HepG2 (cell line): ENCODE measurements around the gene CXADR. TPM values are rescaled to one million over a fixed set of nuclear protein-coding genes. Genes with fewer than 3 reads are reported as not detected.

Experiments
- ATAC-seq: fragments of 200-7000 bp; cut with Tn5 transposase; 3 replicates; pipeline ENCODE4 v1.9.1; 2020; ENCODE audit warnings: mild to moderate bottlenecking, moderate library complexity
- Bru-seq: library from RNA; stranded (reverse); fragments of 400-500 nt; gene quantifications from one replicate; lab custom pipeline; 2021; lab: Mats Ljungman, UMichigan
- BruChase-seq, 2 experiments: library from RNA; stranded (reverse); fragments of 400-500 nt; gene quantifications; one replicate each; lab custom pipeline; 2021; lab: Mats Ljungman, UMichigan
- BruUV-seq: library from RNA; stranded (reverse); fragments of 400-500 nt; replicated peaks from 2 replicates; lab custom pipeline; 2021; lab: Mats Ljungman, UMichigan
- CTCF ChIA-PET: fragments of 300-600 bp; formaldehyde crosslinking; extraction: SDS; loops from one replicate; lab custom pipeline; 2021; ENCODE audit warnings: low total read pairs, inconsistent platforms, low intra/inter-chr PET ratio; lab: Yijun Ruan, JAX
- POLR2A ChIA-PET: fragments of 350-600 bp; sonication (Branson Sonifier 250); formaldehyde crosslinking; loops from one replicate; lab custom pipeline; 2020; ENCODE audit warnings: antibody characterized with exemption, inconsistent platforms; lab: Yijun Ruan, JAX
- DNase-seq: peaks from one replicate; pipeline ENCODE4 v3.0.0-alpha.2; 2015; ENCODE audit warnings: low spot score
- FAIRE-seq: peaks from 3 replicates; lab custom pipeline; 2011; peaks lifted over from hg19 to GRCh38; lab: Jason Lieb, UNC
- H2AFZ ChIP-seq: one replicate; pipeline ENCODE4 v1.6.1; 2011; ENCODE audit warnings: low read length, inconsistent platforms
- H3K27ac ChIP-seq: fragments of 300-600 bp; 3 replicates; pipeline ENCODE4 v1.8.0; 2011; ENCODE audit warnings: mixed run types, mild to moderate bottlenecking, mixed read lengths, low read length, inconsistent platforms; ENCODE audit not compliant: insufficient read depth; ENCODE audit errors: extremely low read length
- H3K27me3 ChIP-seq, 2 experiments: fragments of 200-600 bp in 1 of 2; 2 replicates in 1 of 2; 3 replicates in 1 of 2; pipeline versions ENCODE4 v1.6.0 to v1.8.0; 2011; ENCODE audit warnings: low read length in 2 of 2, mild to moderate bottlenecking in 2 of 2, moderate library complexity in 2 of 2, inconsistent platforms in 1 of 2; ENCODE audit not compliant: insufficient read depth in 2 of 2, control insufficient read depth in 1 of 2
- H3K36me3 ChIP-seq, 2 experiments: fragments of 200-600 bp in 1 of 2; replicated peaks in 1 of 2; 2 replicates in 1 of 2; 3 replicates in 1 of 2; pipeline versions ENCODE4 v1.5.1 to v1.8.0; 2011; ENCODE audit warnings: low read length in 2 of 2, inconsistent platforms in 1 of 2; ENCODE audit not compliant: insufficient read depth in 2 of 2, control insufficient read depth in 1 of 2
- H3K4me1 ChIP-seq: 2 replicates; pipeline ENCODE4 v1.5.1; 2012; ENCODE audit warnings: low read length, inconsistent platforms; ENCODE audit not compliant: insufficient read depth
- H3K4me2 ChIP-seq: 2 replicates; pipeline ENCODE4 v1.6.0; 2011; ENCODE audit warnings: low read depth, low read length, inconsistent platforms
- H3K4me3 ChIP-seq, 3 experiments: fragments of 200-600 bp in 1 of 3; sonication (generic), shearing (Covaris generic) in 1 of 3; replicated peaks in 1 of 3; 2 replicates each; pipeline ENCODE4 v1.5.1; 2011 to 2016; ENCODE audit warnings: low read length in 3 of 3, inconsistent platforms in 2 of 3, low read depth in 2 of 3, mild to moderate bottlenecking in 2 of 3, control low read depth in 1 of 3, mixed read lengths in 1 of 3; ENCODE audit not compliant: insufficient read depth in 1 of 3
- H3K79me2 ChIP-seq: one replicate; pipeline ENCODE4 v1.6.1; 2011; ENCODE audit warnings: low read length, inconsistent platforms; ENCODE audit not compliant: insufficient read depth
- H3K9ac ChIP-seq: 2 replicates; pipeline ENCODE4 v1.6.0; 2011; ENCODE audit warnings: mild to moderate bottlenecking, low read depth, low read length, inconsistent platforms; ENCODE audit not compliant: insufficient read depth
- H3K9me3 ChIP-seq: 2 replicates; pipeline ENCODE4 v1.5.1; 2012; ENCODE audit warnings: mild to moderate bottlenecking, low read length
- H4K20me1 ChIP-seq: 2 replicates; pipeline ENCODE4 v1.6.0; 2011; ENCODE audit warnings: inconsistent platforms, mild to moderate bottlenecking, low read length, moderate library complexity; ENCODE audit not compliant: insufficient read depth
- ARID2 ChIP-seq: sonication (generic); formaldehyde crosslinking; IDR thresholded peaks from 2 replicates; pipeline ENCODE4 v1.8.1; 2022; ENCODE audit warnings: mild to moderate bottlenecking, missing genetic modification reagents, borderline replicate concordance
- HMGXB4 ChIP-seq, 2 experiments: sonication (generic) in 1 of 2; formaldehyde crosslinking in 1 of 2; IDR thresholded peaks; 2 replicates each; pipeline versions ENCODE4 v1.4.0 to v1.6.1; 2018 to 2020; ENCODE audit warnings: missing genetic modification reagents in 2 of 2, borderline replicate concordance in 1 of 2, low read depth in 1 of 2, mild to moderate bottlenecking in 1 of 2, missing biosample characterization in 1 of 2
- JUNB ChIP-seq: sonication (generic); formaldehyde crosslinking; IDR thresholded peaks from 2 replicates; pipeline ENCODE4 v1.8.0; 2022; ENCODE audit warnings: missing genetic modification reagents, mild to moderate bottlenecking, borderline replicate concordance
- KLF6 ChIP-seq: IDR thresholded peaks from 2 replicates; pipeline ENCODE4 v1.8.0; 2016; ENCODE audit warnings: missing biosample characterization, missing genetic modification reagents
- KMT2B ChIP-seq: IDR thresholded peaks from 2 replicates; pipeline ENCODE4 v1.6.1; 2016; ENCODE audit warnings: missing genetic modification reagents, missing compliant biosample characterization
- PCBP2 ChIP-seq: fragments of 200-400 bp; formaldehyde crosslinking; optimal IDR thresholded peaks from 2 replicates; pipeline ENCODE3; 2018; ENCODE audit warnings: low read length, low read depth; ENCODE audit not compliant: poor library complexity, severe bottlenecking
- SAP130 ChIP-seq: IDR thresholded peaks from 2 replicates; pipeline ENCODE4 v1.6.1; 2016; ENCODE audit warnings: low read depth
- SCMH1 ChIP-seq: sonication (generic); formaldehyde crosslinking; IDR thresholded peaks from 2 replicates; pipeline ENCODE4 v1.9.0; 2021; ENCODE audit warnings: missing genetic modification reagents, mild to moderate bottlenecking, borderline replicate concordance
- ZBTB7A ChIP-seq: sonication (generic); formaldehyde crosslinking; IDR thresholded peaks from 2 replicates; pipeline ENCODE4 v1.8.0; 2022; ENCODE audit warnings: mild to moderate bottlenecking, missing genetic modification reagents
- ZFYVE20 ChIP-seq: sonication (generic); formaldehyde crosslinking; IDR thresholded peaks from 2 replicates; pipeline ENCODE4 v1.8.0; 2023; ENCODE audit warnings: low read depth, mild to moderate bottlenecking, moderate library complexity, missing genetic modification reagents, borderline replicate concordance
- ZMAT5 ChIP-seq: sonication (generic); formaldehyde crosslinking; IDR thresholded peaks from 2 replicates; pipeline ENCODE4 v1.5.0; 2020; ENCODE audit warnings: mild to moderate bottlenecking, low read depth, missing genetic modification reagents, borderline replicate concordance
- ZNF563 ChIP-seq: sonication (generic); formaldehyde crosslinking; IDR thresholded peaks from 2 replicates; pipeline ENCODE4 v1.8.0; 2022; ENCODE audit warnings: mild to moderate bottlenecking, moderate library complexity, missing genetic modification reagents
- ZNF761 ChIP-seq: sonication (generic); formaldehyde crosslinking; conservative IDR thresholded peaks from 2 replicates; pipeline ENCODE4 v1.4.0; 2020; ENCODE audit warnings: mild to moderate bottlenecking, missing genetic modification reagents
- WGBS: methylation state at CpG from one replicate; pipeline ENCODE4 v1.1.6; 2017; ENCODE audit warnings: low lambda C conversion rate; 5-methylcytosine and 5-hydroxymethylcytosine counted together
- in situ Hi-C: cut with HindIII; loops from 2 replicates; pipeline ENCODE4 v1.10.0; 2017; ENCODE audit warnings: low pct_unique_long_range_greater_than_20kb; ENCODE audit not compliant: extremely low pct_ligation_motif_present
- intact Hi-C: fragments of 100-400 bp; cut with micrococcal nuclease; formaldehyde crosslinking; loops from one replicate; pipeline ENCODE4 v1.10.0; 2022; ENCODE audit not compliant: unreplicated experiment
- long read RNA-seq, 2 experiments: library from RNA in 1 of 2; library from polyadenylated mRNA in 1 of 2; stranded (forward) in 1 of 2; unstranded in 1 of 2; transcript quantifications; one replicate each; pipeline ENCODE4 v2.0.0, GENCODE V29; 2019 to 2022
- polyA minus RNA-seq, 3 experiments: library from RNA; depleted of rRNA, polyadenylated mRNA; stranded (reverse); fragments of >200 nt; gene quantifications; 2 replicates each; pipeline ENCODE4 v1.2.3, GENCODE V29; 2011; ENCODE audit warnings: low replicate concordance in 1 of 3
- polyA plus RNA-seq, 8 experiments: library from polyadenylated mRNA; depleted of rRNA in 3 of 8; stranded (reverse) in 7 of 8; unstranded in 1 of 8; fragments of >200 nt; fragmentation: Illumina TruSeq in 4 of 8; extraction: Trizol in 4 of 8; gene quantifications; 2 replicates each; pipeline versions ENCODE4 v1.2.1 to v1.2.3, GENCODE V29; 2011 to 2016; ENCODE audit warnings: low read depth in 4 of 8, missing spikeins in 1 of 8, mixed read lengths in 1 of 8; ENCODE audit not compliant: insufficient read depth in 1 of 8
- total RNA-seq, 5 experiments: library from RNA; depleted of rRNA; stranded (reverse); fragments of >200 nt; fragmentation: Illumina TruSeq; extraction: Trizol; gene quantifications; 2 replicates each; pipeline ENCODE4 v1.2.3, GENCODE V29; 2016; ENCODE audit warnings: low read depth in 1 of 5

Gene CXADR
- total RNA-seq (2016; rRNA removed; fragmentation: Illumina TruSeq; extraction: Trizol) (57.0 and 86.8 TPM in 2 replicates), polyA plus RNA-seq (2011; rRNA removed) (99.1 and 110 TPM in 2 replicates), polyA minus RNA-seq (2011; rRNA and poly(A)+ RNA removed; ENCODE audit: low replicate concordance) (48.0 and 115 TPM in 2 replicates), Bru-seq, nascent RNA (percentile 97 among the genes with signal in this experiment), BruChase-seq, experiment 1, labeled RNA remaining after a 6-hour chase (percentile 95 among the genes with signal in this experiment), BruChase-seq, experiment 2, labeled RNA remaining after a 2-hour chase (percentile 94 among the genes with signal in this experiment)
- total RNA-seq (2016; cell fraction: cytosol; rRNA removed; fragmentation: Illumina TruSeq; extraction: Trizol; ENCODE audit: low read depth), result 14.2 and 17.8 TPM in 2 replicates
- 62.4 and 88.2 TPM in 2 replicates for total RNA-seq (2016; cell fraction: insoluble cytoplasmic fraction; rRNA removed; fragmentation: Illumina TruSeq; extraction: Trizol)
- total RNA-seq (2016; cell fraction: membrane; rRNA removed; fragmentation: Illumina TruSeq; extraction: Trizol), result 25.0 and 25.5 TPM in 2 replicates
- 97.8 and 106 TPM in 2 replicates for total RNA-seq (2016; cell fraction: nucleus; rRNA removed; fragmentation: Illumina TruSeq; extraction: Trizol)
- polyA plus RNA-seq (2011; cell fraction: cytosol; rRNA removed), result 56.1 and 93.3 TPM in 2 replicates
- 22.6 and 33.0 TPM in 2 replicates for polyA plus RNA-seq (2011; cell fraction: nucleus; rRNA removed)
- 106 and 129 TPM in 2 replicates for polyA plus RNA-seq (2012)
- polyA plus RNA-seq (2016; cell fraction: cytosol; fragmentation: Illumina TruSeq; extraction: Trizol; ENCODE audit: low read depth), result 4.7 and 5.7 TPM in 2 replicates
- polyA plus RNA-seq (2016; cell fraction: insoluble cytoplasmic fraction; fragmentation: Illumina TruSeq; extraction: Trizol; ENCODE audit: low read depth), result 32.4 and 34.8 TPM in 2 replicates
- polyA plus RNA-seq (2016; cell fraction: membrane; fragmentation: Illumina TruSeq; extraction: Trizol; ENCODE audit: low read depth), result 8.7 and 9.3 TPM in 2 replicates
- 64.8 and 73.1 TPM in 2 replicates for polyA plus RNA-seq (2016; cell fraction: nucleus; fragmentation: Illumina TruSeq; extraction: Trizol; ENCODE audit: insufficient read depth, low read depth)
- polyA minus RNA-seq (2011; cell fraction: cytosol; rRNA and poly(A)+ RNA removed), result 120 and 127 TPM in 2 replicates
- 218 and 225 TPM in 2 replicates for polyA minus RNA-seq (2011; cell fraction: nucleus; rRNA and poly(A)+ RNA removed)
- long read RNA-seq, experiment 1, full-length matches to known transcripts, result 116 of 208 reads
- long read RNA-seq, experiment 1, partial matches to known transcripts, result 22 of 208 reads
- long read RNA-seq, experiment 1, other reads (novel, unspliced or antisense), result 70 of 208 reads
- long read RNA-seq, experiment 2, full-length matches to known transcripts, result 33 of 109 reads
- long read RNA-seq, experiment 2, partial matches to known transcripts, result 32 of 109 reads
- long read RNA-seq, experiment 2, other reads (novel, unspliced or antisense), result 44 of 109 reads

- Histone ChIP-seq H4K20me1 (peaks cover 19% of the 10 kb centered on the region), H3K4me3 (peak within 1 kb of the TSS; percentile 85 to 96 (median 92)), H3K79me2 (peaks cover 51% of the 10 kb centered on the region), H3K27ac (peak within 1 kb of the TSS; percentile 90), H3K36me3 (0 out of 5 replicates have a peak, but pooled peaks cover 0 to 7% of the 10 kb centered on the region in 2 experiments), H3K4me2 (peak within 1 kb of the TSS; percentile 89), H3K4me1 (peaks cover 52% of the 10 kb centered on the region), H3K27me3 (no peaks in the 10 kb centered on the region; a peak in 1 of 5 replicates), H2AFZ (no peak within 1 kb of the TSS), H3K9me3 (no peaks in the 10 kb centered on the region), H3K9ac (peak within 1 kb of the TSS; percentile 86)
- BruUV-seq, result no TSS peak
- ChIA-PET CTCF (no interaction called here), POLR2A (interaction anchor here (0.9 to 4.8 kb wide), 17 partner anchors 9 to 99 kb away, joined by 3 to 59 read pairs (median 8); no protein-coding TSS in a partner anchor)
- WGBS, result 2% methylated on average over 21 of the region's 83 CpGs
- DNase-seq (peak; percentile 89), ATAC-seq (peak; percentile 88), FAIRE-seq (no peak)
- intact Hi-C loops, result loop anchor here (1.0 to 2.0 kb wide), 6 partner anchors 14 to 125 kb away; no protein-coding TSS in a partner anchor
- in situ Hi-C loops, result no loop called here
- TF ChIP-seq ZNF563 (CRISPR knock-in tag) (peak; percentile 82; the same call in 1 of the 2 replicates), PCBP2 (no peak), ZNF761 (CRISPR knock-in tag) (peak; percentile 80), ZMAT5 (CRISPR knock-in tag) (no peak), ZBTB7A (CRISPR knock-in tag) (no peak; the same call in none of the 2 replicates), JUNB (CRISPR knock-in tag) (no peak), SCMH1 (no peak), ZFYVE20 (CRISPR knock-in tag) (no peak), KMT2B (CRISPR knock-in tag) (peak; percentile 68), KLF6 (CRISPR knock-in tag) (no peak; the same call in 1 of the 2 replicates), SAP130 (peak; percentile 95), HMGXB4 (CRISPR knock-in tag; IDR thresholded peaks at IDR 0.05; ENCODE audit: borderline replicate concordance in 1 of 2, low read depth in 1 of 2) (peak; percentile 88 to 96), ARID2 (CRISPR knock-in tag) (no peak)
Measured at GRCh38 chr21:17512253-17513213, at the start of gene CXADR. TSS of gene CXADR (plus strand) at chr21:17513043. CDS start at chr21:17513130, 87 bp downstream.
